ENCODE measurements around the gene G3BP2. TPM values are rescaled to one million over a fixed set of nuclear protein-coding genes. Genes with fewer than 3 reads are reported as not detected.

G3BP2 gene
- polyA plus RNA-seq, 2 of the 4 experiments (the other 2 are of a cell fraction) = 159 to 179 TPM

DNA sequence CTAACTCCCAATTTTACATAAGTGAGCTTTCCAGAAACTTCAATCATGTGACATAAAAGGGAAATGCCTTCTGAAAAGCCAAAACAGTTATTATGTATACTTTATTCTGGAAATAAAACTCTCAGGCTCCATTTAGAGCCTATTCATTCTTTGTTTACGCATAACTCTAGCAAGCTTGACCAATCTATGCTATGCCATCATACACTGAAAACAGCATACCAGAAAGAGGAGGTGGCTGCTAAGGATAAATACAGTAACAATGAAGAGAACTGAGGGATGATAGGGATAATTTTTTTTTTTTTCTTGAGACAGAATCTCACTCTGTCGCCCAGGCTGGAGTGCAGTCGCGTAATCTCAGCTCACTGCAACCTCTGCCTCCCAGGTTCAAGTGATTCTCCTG, 67.3 kb downstream of the G3BP2 start:
- no peak for ATAC-seq
- CTCF ChIA-PET = interaction anchor here (0.6 kb wide), 1 partner anchor 31 kb away, joined by 4 read pairs; no protein-coding TSS in a partner anchor
- DNase-seq (ENCODE audit: low read depth in 1 of 2, low spot score in 1 of 2) = no peak
- no peak overlapping the region for H3K4me3 ChIP-seq
- no peak overlapping the region for H3K27ac ChIP-seq
- no peaks in the 10 kb centered on the region for H3K4me1 ChIP-seq
- TF ChIP-seq KDM5A (IDR thresholded peaks at IDR 0.05) (no peak), CEBPB (IDR thresholded peaks at IDR 0.05) (no peak), HOXB5 (CRISPR knock-in tag; IDR thresholded peaks at IDR 0.05) (no peak), MAZ (IDR thresholded peaks at IDR 0.05; ENCODE audit: borderline replicate concordance, low read depth, low read length) (no peak), ZNF302 (CRISPR knock-in tag; IDR thresholded peaks at IDR 0.05) (no peak), NR3C1 (IDR thresholded peaks at IDR 0.05) (no peak), NPAS2 (CRISPR knock-in tag; IDR thresholded peaks at IDR 0.05; ENCODE audit: borderline replicate concordance) (no peak), CBX8 (IDR thresholded peaks at IDR 0.05) (no peak), FOSB (CRISPR knock-in tag; IDR thresholded peaks at IDR 0.05) (no peak), ESRRA (IDR thresholded peaks at IDR 0.05; ENCODE audit: borderline replicate concordance, low read length) (no peak), BHLHE40 (IDR thresholded peaks at IDR 0.05; ENCODE audit: low read depth, low read length) (no peak), EP300 (IDR thresholded peaks at IDR 0.05) (no peak), SREBF2 (IDR thresholded peaks at IDR 0.05) (no peak), EHMT2 (IDR thresholded peaks at IDR 0.05; ENCODE audit: low read depth) (no peak), ZSCAN20 (CRISPR knock-in tag; IDR thresholded peaks at IDR 0.05) (no peak)
- TF ChIP-seq, protein P1, sequence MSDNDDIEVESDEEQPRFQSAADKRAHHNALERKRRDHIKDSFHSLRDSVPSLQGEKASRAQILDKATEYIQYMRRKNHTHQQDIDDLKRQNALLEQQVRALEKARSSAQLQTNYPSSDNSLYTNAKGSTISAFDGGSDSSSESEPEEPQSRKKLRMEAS (IDR thresholded peaks at IDR 0.05) = no peak
- TF ChIP-seq, protein P2, sequence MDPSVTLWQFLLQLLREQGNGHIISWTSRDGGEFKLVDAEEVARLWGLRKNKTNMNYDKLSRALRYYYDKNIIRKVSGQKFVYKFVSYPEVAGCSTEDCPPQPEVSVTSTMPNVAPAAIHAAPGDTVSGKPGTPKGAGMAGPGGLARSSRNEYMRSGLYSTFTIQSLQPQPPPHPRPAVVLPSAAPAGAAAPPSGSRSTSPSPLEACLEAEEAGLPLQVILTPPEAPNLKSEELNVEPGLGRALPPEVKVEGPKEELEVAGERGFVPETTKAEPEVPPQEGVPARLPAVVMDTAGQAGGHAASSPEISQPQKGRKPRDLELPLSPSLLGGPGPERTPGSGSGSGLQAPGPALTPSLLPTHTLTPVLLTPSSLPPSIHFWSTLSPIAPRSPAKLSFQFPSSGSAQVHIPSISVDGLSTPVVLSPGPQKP (IDR thresholded peaks at IDR 0.05; ENCODE audit: low read depth, low read length) = no peak
- TF ChIP-seq, protein P3, sequence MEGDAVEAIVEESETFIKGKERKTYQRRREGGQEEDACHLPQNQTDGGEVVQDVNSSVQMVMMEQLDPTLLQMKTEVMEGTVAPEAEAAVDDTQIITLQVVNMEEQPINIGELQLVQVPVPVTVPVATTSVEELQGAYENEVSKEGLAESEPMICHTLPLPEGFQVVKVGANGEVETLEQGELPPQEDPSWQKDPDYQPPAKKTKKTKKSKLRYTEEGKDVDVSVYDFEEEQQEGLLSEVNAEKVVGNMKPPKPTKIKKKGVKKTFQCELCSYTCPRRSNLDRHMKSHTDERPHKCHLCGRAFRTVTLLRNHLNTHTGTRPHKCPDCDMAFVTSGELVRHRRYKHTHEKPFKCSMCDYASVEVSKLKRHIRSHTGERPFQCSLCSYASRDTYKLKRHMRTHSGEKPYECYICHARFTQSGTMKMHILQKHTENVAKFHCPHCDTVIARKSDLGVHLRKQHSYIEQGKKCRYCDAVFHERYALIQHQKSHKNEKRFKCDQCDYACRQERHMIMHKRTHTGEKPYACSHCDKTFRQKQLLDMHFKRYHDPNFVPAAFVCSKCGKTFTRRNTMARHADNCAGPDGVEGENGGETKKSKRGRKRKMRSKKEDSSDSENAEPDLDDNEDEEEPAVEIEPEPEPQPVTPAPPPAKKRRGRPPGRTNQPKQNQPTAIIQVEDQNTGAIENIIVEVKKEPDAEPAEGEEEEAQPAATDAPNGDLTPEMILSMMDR (IDR thresholded peaks at IDR 0.05) = no peak
- TF ChIP-seq, protein P4, sequence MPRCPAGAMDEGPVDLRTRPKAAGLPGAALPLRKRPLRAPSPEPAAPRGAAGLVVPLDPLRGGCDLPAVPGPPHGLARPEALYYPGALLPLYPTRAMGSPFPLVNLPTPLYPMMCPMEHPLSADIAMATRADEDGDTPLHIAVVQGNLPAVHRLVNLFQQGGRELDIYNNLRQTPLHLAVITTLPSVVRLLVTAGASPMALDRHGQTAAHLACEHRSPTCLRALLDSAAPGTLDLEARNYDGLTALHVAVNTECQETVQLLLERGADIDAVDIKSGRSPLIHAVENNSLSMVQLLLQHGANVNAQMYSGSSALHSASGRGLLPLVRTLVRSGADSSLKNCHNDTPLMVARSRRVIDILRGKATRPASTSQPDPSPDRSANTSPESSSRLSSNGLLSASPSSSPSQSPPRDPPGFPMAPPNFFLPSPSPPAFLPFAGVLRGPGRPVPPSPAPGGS (IDR thresholded peaks at IDR 0.05) = no peak
- TF ChIP-seq, protein P5, sequence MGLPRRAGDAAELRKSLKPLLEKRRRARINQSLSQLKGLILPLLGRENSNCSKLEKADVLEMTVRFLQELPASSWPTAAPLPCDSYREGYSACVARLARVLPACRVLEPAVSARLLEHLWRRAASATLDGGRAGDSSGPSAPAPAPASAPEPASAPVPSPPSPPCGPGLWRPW (IDR thresholded peaks at IDR 0.05) = no peak
- WGBS (ENCODE audit: missing lambda C conversion rate) = 94% methylated on average over 4 of the region's 4 CpGs
- POLR2A ChIA-PET = no interaction called here
- H3K9me3 ChIP-seq = no peaks in the 10 kb centered on the region
- FAIRE-seq = no peak
- no peak overlapping the region for H3K4me2 ChIP-seq

DNA sequence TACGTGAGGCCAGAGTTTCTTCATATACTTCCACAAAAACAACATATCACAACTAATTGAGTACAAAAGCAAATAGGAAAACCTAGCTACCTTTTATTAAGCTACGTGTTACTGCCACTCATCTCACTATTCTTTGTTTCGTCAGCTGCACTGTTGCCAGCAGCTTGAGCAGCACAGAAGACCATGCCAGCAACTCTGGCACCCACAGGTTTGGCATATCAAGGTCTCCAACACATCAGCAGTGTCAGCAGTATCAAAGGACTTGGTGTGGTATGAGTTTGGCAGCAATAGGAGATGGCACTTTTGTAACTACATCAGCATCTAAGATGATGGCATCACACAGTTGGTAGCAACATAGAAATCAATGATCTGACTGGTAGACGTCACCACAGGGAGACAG, 73.6 kb downstream of the G3BP2 start:
- CTCF ChIA-PET = no interaction called here
- no peak for ATAC-seq
- POLR2A ChIA-PET = no interaction called here

More for the DNA sequence above, 73.6 kb downstream of the G3BP2 start:
- H3K4me2 ChIP-seq = no peak overlapping the region
- FAIRE-seq = no peak
- no peaks in the 10 kb centered on the region for H3K4me1 ChIP-seq
- no peaks in the 10 kb centered on the region for H3K9me3 ChIP-seq
- WGBS (ENCODE audit: missing lambda C conversion rate) = 91% methylated on average over 4 of the region's 4 CpGs
- no peak overlapping the region for H3K4me3 ChIP-seq
- DNase-seq (ENCODE audit: low read depth in 1 of 2, low spot score in 1 of 2) = no peak
- TF ChIP-seq, protein P5 (IDR thresholded peaks at IDR 0.05) = no peak
- TF ChIP-seq FOSL2 (IDR thresholded peaks at IDR 0.05) (no peak), FOSL2 (CRISPR knock-in tag; IDR thresholded peaks at IDR 0.05) (no peak), SREBF2 (IDR thresholded peaks at IDR 0.05) (no peak), CBX2 (IDR thresholded peaks at IDR 0.05; ENCODE audit: borderline replicate concordance, low read depth) (no peak)
- no peak overlapping the region for H3K27ac ChIP-seq

Data from A549 (cell line).